ENCODE results near the gene MAPK8. TPM values are rescaled to one million over a fixed set of nuclear protein-coding genes. Genes with fewer than 3 reads are reported as not detected.

Gene MAPK8
- total RNA-seq, 2 experiments from 2014 or later, result 44.2 to 45.4 TPM

Other genes starting within 250 kb of the MAPK8 start
- not detected for gene FRMPD2, start 32.0 kb upstream of the MAPK8 start, total RNA-seq